ENCODE results near the gene CTTNBP2. TPM values are rescaled to one million over a fixed set of nuclear protein-coding genes. Genes with fewer than 3 reads are reported as not detected.

The CTTNBP2 gene
- total and polyA plus RNA-seq, 2 of the 13 experiments (the other 11 are each of a cell fraction or from before 2014, with no cell fraction given): not detected

GRCh38 chr7:117781707-117782106 lies 91.5 kb downstream of the CTTNBP2 start:
- intact Hi-C loops (cut with micrococcal nuclease; ENCODE audit: unreplicated experiment) (no loop called here), in situ Hi-C loops (cut with HindIII; ENCODE audit: extremely low pct_ligation_motif_present, low pct_unique_long_range_greater_than_20kb) (no loop called here)
- FAIRE-seq (no peak), ATAC-seq (no peak; the same call in 2 of the 3 replicates), DNase-seq (ENCODE audit: low spot score) (no peak)
- H2AFZ ChIP-seq (ENCODE audit: low read length): no peak overlapping the region
- H3K79me2 ChIP-seq (ENCODE audit: insufficient read depth, low read length): no peaks in the 10 kb centered on the region
- no peaks in the 10 kb centered on the region for H3K27me3 ChIP-seq (ENCODE audit: control insufficient read depth in 1 of 2, insufficient read depth in 2 of 2, low read length in 2 of 2)
- CTCF ChIA-PET (ENCODE audit: low intra/inter-chr PET ratio, low total read pairs): no interaction called here
- TF ChIP-seq RAD21 (CRISPR knock-in tag; IDR thresholded peaks at IDR 0.05) (no peak), ZNF264 (CRISPR knock-in tag; IDR thresholded peaks at IDR 0.05) (no peak), DNMT3B (CRISPR knock-in tag; conservative IDR thresholded peaks at IDR 0.05) (no peak), ZNF362 (CRISPR knock-in tag; IDR thresholded peaks at IDR 0.05; ENCODE audit: borderline replicate concordance) (no peak), ZNF816 (CRISPR knock-in tag; IDR thresholded peaks at IDR 0.05; ENCODE audit: borderline replicate concordance) (no peak), ZNF343 (CRISPR knock-in tag; IDR thresholded peaks at IDR 0.05) (no peak), BRF2 (CRISPR knock-in tag; IDR thresholded peaks at IDR 0.05) (no peak), PAX8 (CRISPR knock-in tag; IDR thresholded peaks at IDR 0.05; ENCODE audit: borderline replicate concordance) (no peak), MLLT10 (CRISPR knock-in tag; IDR thresholded peaks at IDR 0.05) (no peak), SP4 (CRISPR knock-in tag; IDR thresholded peaks at IDR 0.05) (no peak), GATA4 (IDR thresholded peaks at IDR 0.05; ENCODE audit: borderline replicate concordance, low read depth) (no peak), ZNF746 (CRISPR knock-in tag; IDR thresholded peaks at IDR 0.05) (no peak)
- H3K4me2 ChIP-seq (ENCODE audit: low read depth, low read length): no peak overlapping the region
- H3K9ac ChIP-seq (ENCODE audit: insufficient read depth, low read depth, low read length): no peak overlapping the region
- H4K20me1 ChIP-seq (ENCODE audit: insufficient read depth, low read length): no peaks in the 10 kb centered on the region
- BruUV-seq (replicated peaks): no TSS peak
- POLR2A ChIA-PET: no interaction called here
- H3K36me3 ChIP-seq (replicated peaks in 1 of 2; ENCODE audit: control insufficient read depth in 1 of 2, insufficient read depth in 2 of 2, low read length in 2 of 2): no peaks in the 10 kb centered on the region
- H3K9me3 ChIP-seq (ENCODE audit: low read length): no peaks in the 10 kb centered on the region
- H3K4me3 ChIP-seq (replicated peaks in 1 of 3; ENCODE audit: insufficient read depth in 1 of 3, low read depth in 2 of 3, low read length in 3 of 3): no peak overlapping the region
- H3K4me1 ChIP-seq (ENCODE audit: insufficient read depth, low read length): no peaks in the 10 kb centered on the region
- H3K27ac ChIP-seq (ENCODE audit: extremely low read length, insufficient read depth, low read length): no peak overlapping the region
- WGBS (ENCODE audit: low lambda C conversion rate): 43% methylated on average over 2 of the region's 2 CpGs

Data from HepG2 (cell line).